GM12878 (cell line): ENCODE measurements around the gene EEF2K. TPM values are rescaled to one million over a fixed set of nuclear protein-coding genes. Genes with fewer than 3 reads are reported as not detected.

Experiments used
- ATAC-seq: fragments of 200-7000 bp; cut with Tn5 transposase; 3 replicates; pipeline ENCODE4 v1.9.1; 2020; ENCODE audit warnings: mild to moderate bottlenecking, moderate library complexity
- BruUV-seq: library from RNA; stranded (reverse); fragments of 400-500 nt; replicated peaks from 2 replicates; lab custom pipeline; 2021; lab: Mats Ljungman, UMichigan
- CTCF ChIA-PET: fragments of 300-600 bp; sonication (Branson Sonifier 250); formaldehyde crosslinking; extraction: SDS; loops from one replicate; lab custom pipeline; 2021; ENCODE audit warnings: inconsistent platforms; lab: Yijun Ruan, JAX
- POLR2A ChIA-PET: fragments of 350-600 bp; formaldehyde crosslinking; extraction: SDS; loops from one replicate; lab custom pipeline; 2021; ENCODE audit warnings: inconsistent platforms; lab: Charles Lee
- RAD21 ChIA-PET: fragments of 300-600 bp; sonication (Branson Sonifier 250); formaldehyde crosslinking; loops from one replicate; lab custom pipeline; 2023; ENCODE audit warnings: antibody characterized with exemption; ENCODE audit not compliant: unreplicated experiment; lab: Charles Lee
- SMC1A ChIA-PET: fragments of 300-600 bp; sonication (Branson Sonifier 250); formaldehyde crosslinking; loops from one replicate; lab custom pipeline; 2023; ENCODE audit not compliant: unreplicated experiment, uncharacterized antibody; lab: Charles Lee
- DNase-seq: peaks from one replicate; pipeline ENCODE4 v3.0.0-alpha.2; 2011; ENCODE audit warnings: low read depth, low spot score
- FAIRE-seq: peaks from 3 replicates; lab custom pipeline; 2011; peaks lifted over from hg19 to GRCh38; lab: Jason Lieb, UNC
- H2AFZ ChIP-seq: 2 replicates; pipeline ENCODE4 v1.6.0; 2011; ENCODE audit warnings: low read depth, low read length, control low read depth; ENCODE audit not compliant: control insufficient read depth
- H3K27ac ChIP-seq: 2 replicates; pipeline ENCODE4 v1.5.1; 2011; ENCODE audit warnings: control low read depth; ENCODE audit not compliant: control insufficient read depth, insufficient read depth
- H3K27me3 ChIP-seq, 2 experiments: replicated peaks in 1 of 2; 2 replicates each; pipeline versions ENCODE4 v1.6.0 to v1.6.1; 2011; ENCODE audit warnings: low read length in 1 of 2; ENCODE audit not compliant: control insufficient read depth in 2 of 2, insufficient read depth in 2 of 2
- H3K36me3 ChIP-seq, 2 experiments: 2 replicates each; pipeline ENCODE4 v1.5.1; 2011; ENCODE audit warnings: low read length in 1 of 2; ENCODE audit not compliant: control insufficient read depth in 2 of 2, insufficient read depth in 2 of 2
- H3K4me1 ChIP-seq: 2 replicates; pipeline ENCODE4 v1.6.1; 2011; ENCODE audit warnings: mild to moderate bottlenecking, low read length, moderate library complexity, mixed read lengths; ENCODE audit not compliant: control insufficient read depth, insufficient read depth
- H3K4me2 ChIP-seq: 2 replicates; pipeline ENCODE4 v1.6.0; 2011; ENCODE audit warnings: control low read depth; ENCODE audit not compliant: control insufficient read depth, insufficient read depth
- H3K4me3 ChIP-seq: fragments of 200-600 bp; sonication (generic); 2 replicates; pipeline ENCODE4 v1.5.1; 2016
- H3K79me2 ChIP-seq: 2 replicates; pipeline ENCODE4 v1.6.0; 2011; ENCODE audit warnings: low read length; ENCODE audit not compliant: control insufficient read depth, insufficient read depth
- H3K9ac ChIP-seq: 2 replicates; pipeline ENCODE4 v1.8.0; 2011; ENCODE audit warnings: low read length, control low read depth, mixed read lengths; ENCODE audit not compliant: control insufficient read depth, insufficient read depth
- H3K9me3 ChIP-seq: replicated peaks from 3 replicates; pipeline ENCODE4 v1.5.1; 2011; ENCODE audit warnings: mild to moderate bottlenecking, low read length; ENCODE audit not compliant: control insufficient read depth, insufficient read depth
- H4K20me1 ChIP-seq: 2 replicates; pipeline ENCODE4 v1.6.0; 2011; ENCODE audit not compliant: control insufficient read depth, insufficient read depth
- ASH2L ChIP-seq: fragments of 300-600, 200-600 bp; sonication (generic); IDR thresholded peaks from 2 replicates; pipeline ENCODE4 v1.6.1; 2017; ENCODE audit warnings: low read depth, mild to moderate bottlenecking, borderline replicate concordance
- BHLHE40 ChIP-seq, 2 experiments: fragments of 450-650 bp in 1 of 2; IDR thresholded peaks; 2 replicates each; pipeline ENCODE4 v1.6.1; 2011 to 2017; ENCODE audit warnings: low read depth in 2 of 2, borderline replicate concordance in 1 of 2, improper control_type of control experiment in 1 of 2, low read length in 1 of 2, mild to moderate bottlenecking in 1 of 2
- EGR1 ChIP-seq, 2 experiments: IDR thresholded peaks; 1 replicate in 1 of 2; 2 replicates in 1 of 2; pipeline ENCODE4 v1.6.1; 2011 to 2012; ENCODE audit warnings: low read depth in 2 of 2, low read length in 2 of 2, borderline replicate concordance in 1 of 2, mild to moderate bottlenecking in 1 of 2, moderate library complexity in 1 of 2
- GATAD2B ChIP-seq: fragments of 450-650 bp; conservative IDR thresholded peaks from 2 replicates; pipeline ENCODE4 v1.6.1; 2017; ENCODE audit warnings: low read depth, mild to moderate bottlenecking, moderate library complexity
- MYB ChIP-seq: fragments of 150-350 bp; IDR thresholded peaks from 2 replicates; pipeline ENCODE4 v1.6.1; 2014; ENCODE audit warnings: mild to moderate bottlenecking, low read depth, low read length, borderline replicate concordance
- NFXL1 ChIP-seq: fragments of 450-650 bp; IDR thresholded peaks from 2 replicates; pipeline ENCODE4 v1.6.1; 2017; ENCODE audit warnings: antibody characterized with exemption, mild to moderate bottlenecking, borderline replicate concordance
- NR2C2 ChIP-seq: IDR thresholded peaks from 2 replicates; pipeline ENCODE4 v1.6.1; 2011; ENCODE audit warnings: borderline replicate concordance, low read depth; ENCODE audit not compliant: control insufficient read depth, insufficient read length
- POLR2A ChIP-seq: IDR thresholded peaks from 2 replicates; pipeline ENCODE4 v1.6.1; 2011; ENCODE audit warnings: low read depth, mild to moderate bottlenecking, low read length
- POU2F2 ChIP-seq: IDR thresholded peaks from 3 replicates; pipeline ENCODE4 v1.6.1; 2011; ENCODE audit warnings: low read depth, mild to moderate bottlenecking, low read length, borderline replicate concordance
- SPI1 ChIP-seq: IDR thresholded peaks from 2 replicates; pipeline ENCODE4 v1.6.1; 2011; ENCODE audit warnings: low read depth, mild to moderate bottlenecking, low read length, moderate library complexity, borderline replicate concordance; ENCODE audit not compliant: insufficient read depth
- TCF12 ChIP-seq: IDR thresholded peaks from 2 replicates; pipeline ENCODE4 v1.6.1; 2011; ENCODE audit warnings: low read depth, mild to moderate bottlenecking, low read length
- WGBS: methylation state at CpG from one replicate; pipeline ENCODE4 v1.1.6; 2016; ENCODE audit warnings: low lambda C conversion rate; ENCODE audit not compliant: insufficient replicate concordance, insufficient coverage; ENCODE audit errors: missing lambda C conversion rate; 5-methylcytosine and 5-hydroxymethylcytosine counted together
- in situ Hi-C: fragments of 300-500 bp; cut with MboI; formaldehyde crosslinking; loops from 9 replicates; pipeline ENCODE4 v1.14.3; 2018; ENCODE audit warnings: mixed read lengths
- intact Hi-C: fragments of 100-400 bp; cut with micrococcal nuclease; formaldehyde crosslinking; loops from one replicate; pipeline ENCODE4 v1.14.2; 2022; ENCODE audit not compliant: unreplicated experiment
- polyA plus RNA-seq, 11 experiments: library from polyadenylated mRNA; depleted of rRNA in 4 of 11; unstranded in 6 of 11; stranded (reverse) in 5 of 11; fragments of >200 nt; fragmentation: Nextera tagmentation in 4 of 11; fragmentation: Illumina TruSeq in 1 of 11; extraction: Ambion mirVana in 4 of 11; extraction: Trizol in 1 of 11; gene quantifications; 1 replicate in 1 of 11; 2 replicates in 10 of 11; pipeline versions ENCODE4 v1.2.1 to v1.2.3, GENCODE V29; 2011 to 2016; ENCODE audit warnings: inconsistent platforms in 2 of 11, missing spikeins in 2 of 11, low read depth in 1 of 11
- total RNA-seq, 4 experiments: library from RNA; depleted of rRNA in 3 of 4; stranded (reverse); fragments of >200 nt in 3 of 4; fragmentation: Illumina TruSeq in 1 of 4; extraction: Trizol in 1 of 4; gene quantifications; 2 replicates each; pipeline versions ENCODE4 v1.2.1 to v1.2.3, GENCODE V29; 2013 to 2021
- TF ChIP-seq, protein P1 (sequence below): fragments of 150-350 bp; IDR thresholded peaks from 2 replicates; pipeline ENCODE4 v1.6.1; 2014; ENCODE audit warnings: mild to moderate bottlenecking, low read depth, low read length

The EEF2K gene
- total and polyA plus RNA-seq, 10 of the 15 experiments (the other 5 are each of a cell fraction or from before 2014, with no cell fraction given) = 2.0 to 29.6 (median 12.2) TPM

DNA sequence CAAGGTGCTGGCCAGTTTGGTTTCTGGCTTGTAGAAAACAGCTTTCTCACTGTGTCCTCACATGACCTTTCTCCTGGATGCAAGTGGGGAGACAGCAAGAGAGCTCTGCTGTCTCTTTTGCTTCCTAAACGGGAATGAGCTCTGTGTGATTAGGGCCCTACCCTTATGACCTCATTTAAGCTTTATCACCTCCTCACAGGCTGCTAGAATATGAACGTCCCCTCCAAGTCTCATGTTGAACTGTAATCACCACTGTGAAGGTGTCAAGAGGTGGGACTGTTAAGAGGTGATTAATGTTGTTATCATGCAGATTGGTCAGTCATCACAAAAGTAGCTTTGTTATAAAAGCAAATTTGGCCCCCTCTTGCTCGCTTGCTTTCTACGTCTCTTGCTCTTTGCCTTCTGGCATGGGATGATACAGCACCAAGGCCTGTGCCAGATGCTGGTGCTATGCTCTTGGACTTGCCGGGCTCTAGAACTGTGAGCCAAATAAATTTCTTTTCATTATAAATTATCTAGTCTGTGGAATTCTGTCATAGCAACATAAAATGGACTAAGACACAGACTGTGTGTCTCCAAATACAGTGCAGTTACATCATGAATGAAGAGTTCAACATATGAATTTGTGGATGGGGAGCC is 76.3 kb downstream of the EEF2K start:
- no peak overlapping the region for H3K4me2 ChIP-seq
- no peak overlapping the region for H3K4me3 ChIP-seq
- TF ChIP-seq EGR1 (IDR thresholded peaks at IDR 0.05; ENCODE audit: borderline replicate concordance in 1 of 2, low read depth in 2 of 2, low read length in 2 of 2) (no peak), SPI1 (no peak)
- TF ChIP-seq, protein P1, sequence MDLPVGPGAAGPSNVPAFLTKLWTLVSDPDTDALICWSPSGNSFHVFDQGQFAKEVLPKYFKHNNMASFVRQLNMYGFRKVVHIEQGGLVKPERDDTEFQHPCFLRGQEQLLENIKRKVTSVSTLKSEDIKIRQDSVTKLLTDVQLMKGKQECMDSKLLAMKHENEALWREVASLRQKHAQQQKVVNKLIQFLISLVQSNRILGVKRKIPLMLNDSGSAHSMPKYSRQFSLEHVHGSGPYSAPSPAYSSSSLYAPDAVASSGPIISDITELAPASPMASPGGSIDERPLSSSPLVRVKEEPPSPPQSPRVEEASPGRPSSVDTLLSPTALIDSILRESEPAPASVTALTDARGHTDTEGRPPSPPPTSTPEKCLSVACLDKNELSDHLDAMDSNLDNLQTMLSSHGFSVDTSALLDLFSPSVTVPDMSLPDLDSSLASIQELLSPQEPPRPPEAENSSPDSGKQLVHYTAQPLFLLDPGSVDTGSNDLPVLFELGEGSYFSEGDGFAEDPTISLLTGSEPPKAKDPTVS = no peak
- H4K20me1 ChIP-seq = no peaks in the 10 kb centered on the region
- H3K4me1 ChIP-seq = no peaks in the 10 kb centered on the region
- in situ Hi-C loops = no loop called here
- H3K27ac ChIP-seq = no peak overlapping the region
- H3K79me2 ChIP-seq = no peaks in the 10 kb centered on the region
- no peak overlapping the region for H2AFZ ChIP-seq
- no peaks in the 10 kb centered on the region for H3K27me3 ChIP-seq
- DNase-seq = no peak
- CTCF ChIA-PET = interaction anchor here (1.7 kb wide), 1 partner anchor 18 kb away, joined by 8 read pairs; no protein-coding TSS in a partner anchor
- no peaks in the 10 kb centered on the region for H3K9me3 ChIP-seq
- intact Hi-C loops = no loop called here
- no TSS peak for BruUV-seq
- FAIRE-seq = no peak
- WGBS = 97% methylated on average over 5 of the region's 5 CpGs
- POLR2A ChIA-PET = interaction anchor here (0.6 kb wide), 2 partner anchors 63 to 97 kb away, joined by 3 to 4 read pairs; no protein-coding TSS in a partner anchor
- RAD21 ChIA-PET = no interaction called here
- H3K9ac ChIP-seq = no peak overlapping the region
- SMC1A ChIA-PET = interaction anchor here (1.1 to 2.1 kb wide), 2 partner anchors 9 to 75 kb away, joined by 3 to 4 read pairs; no protein-coding TSS in a partner anchor
- H3K36me3 ChIP-seq = peaks cover 13 to 38% of the 10 kb centered on the region in 2 experiments
- no peak for ATAC-seq

DNA sequence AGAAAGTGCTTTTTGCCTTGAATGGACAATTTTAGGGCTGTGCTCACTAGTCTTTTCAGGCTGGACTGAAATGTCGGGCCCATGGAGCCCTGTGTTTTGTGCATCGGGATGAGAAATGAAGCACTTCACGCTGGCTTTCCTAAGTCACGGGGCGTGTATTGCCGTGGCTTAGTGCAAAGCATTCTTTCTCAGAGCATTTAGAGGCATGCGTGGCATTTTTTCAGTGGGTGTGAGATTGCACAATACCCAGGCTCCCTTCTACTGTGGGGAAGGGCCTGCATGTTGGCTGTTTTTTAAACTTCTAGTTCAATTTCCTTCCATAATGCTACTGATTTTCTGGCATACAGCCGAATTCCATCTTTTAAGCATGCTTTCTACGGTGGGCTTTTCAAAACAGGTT is 78.6 kb downstream of the EEF2K start:
- Histone ChIP-seq H3K4me1 (no peaks in the 10 kb centered on the region), H3K4me2 (no peak overlapping the region), H2AFZ (no peak overlapping the region), H3K27me3 (no peaks in the 10 kb centered on the region), H3K9ac (no peak overlapping the region), H3K79me2 (no peaks in the 10 kb centered on the region), H3K36me3 (peaks cover 9 to 32% of the 10 kb centered on the region in 2 experiments), H3K4me3 (no peak overlapping the region), H3K9me3 (no peaks in the 10 kb centered on the region), H3K27ac (no peak overlapping the region), H4K20me1 (no peaks in the 10 kb centered on the region)
- DNase-seq = no peak
- ChIA-PET SMC1A (interaction anchor here (0.5 kb wide), 1 partner anchor 315 kb away, joined by 3 read pairs; no protein-coding TSS in a partner anchor), CTCF (interaction anchor here (0.6 to 1.0 kb wide), 2 partner anchors 14 to 94 kb away, joined by 4 read pairs; no protein-coding TSS in a partner anchor), RAD21 (no interaction called here), POLR2A (no interaction called here)
- intact Hi-C loops (no loop called here), in situ Hi-C loops (no loop called here)
- no peak for ATAC-seq
- FAIRE-seq = no peak
- BruUV-seq = no TSS peak
- TF ChIP-seq POU2F2 (no peak), TCF12 (no peak), NFXL1 (no peak), ASH2L (no peak), MYB (no peak), POLR2A (no peak), GATAD2B (no peak), NR2C2 (no peak), BHLHE40 (IDR thresholded peaks at IDR 0.05; ENCODE audit: borderline replicate concordance in 1 of 2, low read depth in 2 of 2, low read length in 1 of 2) (no peak)
- WGBS = 98% methylated on average over 9 of the region's 9 CpGs
